T-helper 2 cell treated with Interferon-gamma antibody and Interleukin-4, amounts not matched to agents 5 μg/mL and 100 μg/mL, for 36 hours (primary cell): ENCODE data around the gene NFKBIL1.
A peak's percentile ranks its signal among the peaks of the same experiment; 100 is the strongest.

Experiments used
- DNase-seq: peaks from one replicate; pipeline ENCODE4 v3.0.0; 2021; ENCODE audit warnings: low spot score
- H3K27ac Mint-ChIP-seq: one replicate; pipeline ENCODE4 v1.8.0; 2021; ENCODE audit warnings: mild to moderate bottlenecking, mixed read lengths
- H3K27me3 Mint-ChIP-seq: one replicate; pipeline ENCODE4 v1.8.0; 2021; ENCODE audit warnings: low read depth, mixed read lengths
- H3K36me3 Mint-ChIP-seq: one replicate; pipeline ENCODE4 v1.8.0; 2021; ENCODE audit warnings: low read depth, mixed read lengths
- H3K4me1 Mint-ChIP-seq: one replicate; pipeline ENCODE4 v1.8.0; 2021; ENCODE audit warnings: low read depth, mixed read lengths
- H3K4me3 Mint-ChIP-seq: one replicate; pipeline ENCODE4 v1.8.0; 2022; ENCODE audit warnings: mild to moderate bottlenecking, moderate library complexity, mixed read lengths
- H3K9me3 Mint-ChIP-seq: one replicate; pipeline ENCODE4 v1.8.0; 2021; ENCODE audit warnings: mixed read lengths

The NFKBIL1 gene

DNA sequence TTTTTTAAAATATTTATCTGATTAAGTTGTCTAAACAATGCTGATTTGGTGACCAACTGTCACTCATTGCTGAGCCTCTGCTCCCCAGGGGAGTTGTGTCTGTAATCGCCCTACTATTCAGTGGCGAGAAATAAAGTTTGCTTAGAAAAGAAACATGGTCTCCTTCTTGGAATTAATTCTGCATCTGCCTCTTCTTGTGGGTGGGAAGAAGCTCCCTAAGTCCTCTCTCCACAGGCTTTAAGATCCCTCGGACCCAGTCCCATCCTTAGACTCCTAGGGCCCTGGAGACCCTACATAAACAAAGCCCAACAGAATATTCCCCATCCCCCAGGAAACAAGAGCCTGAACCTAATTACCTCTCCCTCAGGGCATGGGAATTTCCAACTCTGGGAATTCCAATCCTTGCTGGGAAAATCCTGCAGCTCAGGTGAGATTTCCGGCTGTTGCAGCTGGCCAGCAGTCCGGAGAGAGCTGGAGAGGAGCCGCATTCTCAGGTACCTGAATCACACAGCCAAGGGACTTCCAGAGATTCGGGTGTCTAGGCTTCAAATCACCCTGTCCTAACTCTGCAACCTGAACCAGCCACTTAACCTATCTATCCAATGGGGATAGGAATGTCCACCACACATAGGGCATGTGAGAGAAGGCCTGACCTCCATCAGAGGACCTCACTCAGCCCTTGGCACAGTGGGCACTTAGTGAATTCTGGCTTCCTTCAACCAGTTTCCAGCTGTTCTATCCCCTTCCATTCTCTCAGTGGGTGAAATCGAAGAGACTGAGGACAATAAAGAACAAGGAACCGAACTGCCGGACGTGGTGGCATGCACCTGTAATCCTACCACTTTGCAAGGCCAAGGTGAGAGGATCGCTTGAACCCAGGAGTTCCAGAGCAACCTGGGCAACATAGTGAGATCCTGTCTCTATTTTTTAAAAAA, 31.0 kb downstream of the NFKBIL1 start:
- Mint-ChIP-seq H3K36me3 (peaks cover 69% of the 10 kb centered on the region), H3K4me3 (peak overlapping the region; percentile 95)
- no peak for DNase-seq

DNA sequence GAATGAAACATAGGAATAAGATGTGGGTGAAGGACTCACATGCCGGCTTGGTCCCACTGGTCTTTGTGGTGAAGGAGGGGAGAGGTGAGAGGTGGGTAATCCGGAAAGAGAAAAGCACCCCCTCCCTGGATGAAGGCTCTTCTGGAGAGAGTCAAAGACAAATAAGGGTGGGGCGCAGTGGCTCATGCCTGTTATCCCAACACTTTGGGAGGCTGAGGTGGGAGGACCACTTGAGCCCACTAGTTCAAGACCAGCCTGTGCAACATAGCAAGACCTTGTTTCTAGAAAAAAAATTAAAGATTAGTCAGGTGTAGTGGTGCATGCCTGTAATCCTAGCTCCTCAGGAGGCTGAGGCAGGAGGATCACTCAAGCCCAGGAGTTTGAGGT, 31.7 kb downstream of the NFKBIL1 start:
- no peak for DNase-seq
- H3K27ac Mint-ChIP-seq: peak overlapping the region; percentile 91
- H3K9me3 Mint-ChIP-seq: no peaks in the 10 kb centered on the region
- peaks cover 73% of the 10 kb centered on the region for H3K4me1 Mint-ChIP-seq
- H3K36me3 Mint-ChIP-seq: peaks cover 69% of the 10 kb centered on the region
- no peaks in the 10 kb centered on the region for H3K27me3 Mint-ChIP-seq
- peak overlapping the region; percentile 95 for H3K4me3 Mint-ChIP-seq

More for the DNA sequence above, 31.0 kb downstream of the NFKBIL1 start:
- Mint-ChIP-seq H3K27me3 (peaks cover 4% of the 10 kb centered on the region), H3K9me3 (no peaks in the 10 kb centered on the region), H3K27ac (peak overlapping the region; percentile 64), H3K4me1 (peaks cover 77% of the 10 kb centered on the region)

DNA sequence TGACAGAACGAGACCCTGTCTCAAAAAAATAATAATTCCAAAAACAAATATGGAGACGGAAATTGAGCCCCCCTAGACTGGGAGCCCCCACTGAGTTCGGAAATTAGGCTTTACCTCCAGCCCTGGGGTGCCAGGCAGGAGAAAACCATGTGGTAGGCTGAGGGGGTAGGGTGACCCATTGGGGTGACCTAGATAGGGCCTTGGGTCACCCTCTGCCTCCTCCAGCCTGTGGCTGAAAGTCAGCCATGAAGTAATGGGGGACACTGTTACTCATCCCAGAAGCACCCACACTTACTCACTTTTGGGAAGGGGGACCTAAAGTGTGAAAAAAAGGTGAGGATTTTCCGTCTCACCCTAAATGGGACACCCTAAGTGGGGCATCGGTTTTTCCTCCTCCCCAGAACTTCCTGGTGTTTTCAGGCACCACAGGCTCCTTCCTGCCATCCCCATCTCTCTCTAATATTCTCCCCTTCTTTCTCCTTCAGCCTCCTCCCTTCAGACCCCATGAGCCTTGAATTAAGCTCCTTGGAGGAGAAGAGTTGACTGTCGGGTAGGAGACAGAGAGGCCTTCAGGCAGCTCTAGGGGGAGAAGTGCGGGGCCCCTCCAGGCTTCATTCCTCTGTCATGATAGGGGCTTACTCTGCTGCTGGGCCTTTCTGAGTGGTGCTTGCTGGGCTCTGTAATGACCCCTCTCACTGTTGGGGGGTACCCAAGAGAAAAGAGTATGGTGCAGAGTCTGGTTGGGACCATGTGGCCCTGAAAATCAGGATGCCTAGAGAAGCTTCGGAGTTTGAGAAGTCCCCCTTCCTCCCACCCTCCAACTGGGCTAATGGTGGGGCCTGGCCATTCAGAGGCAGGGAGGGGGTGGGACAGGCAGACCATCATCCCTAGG, 32.4 kb downstream of the NFKBIL1 start:
- Mint-ChIP-seq H3K27ac (peak overlapping the region; percentile 91), H3K4me3 (peak overlapping the region; percentile 95), H3K27me3 (no peaks in the 10 kb centered on the region), H3K4me1 (peaks cover 68% of the 10 kb centered on the region), H3K9me3 (no peaks in the 10 kb centered on the region), H3K36me3 (peaks cover 69% of the 10 kb centered on the region)
- DNase-seq: no peak

DNA sequence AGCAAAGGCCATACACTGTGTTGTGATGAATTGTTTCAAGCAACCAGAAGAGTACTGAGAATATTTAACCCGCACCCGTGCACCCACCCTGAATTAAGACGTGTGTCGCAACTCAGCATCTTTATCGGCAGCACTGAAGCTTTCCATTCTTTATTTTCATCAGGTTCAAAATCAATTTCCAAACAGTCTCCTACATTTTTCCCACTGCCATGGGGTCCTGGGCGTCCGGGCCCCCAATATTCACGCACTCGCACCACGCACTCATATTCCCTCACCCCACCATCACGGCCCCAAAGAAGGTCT, 33.0 kb downstream of the NFKBIL1 start:
- no peaks in the 10 kb centered on the region for H3K27me3 Mint-ChIP-seq

DNA sequence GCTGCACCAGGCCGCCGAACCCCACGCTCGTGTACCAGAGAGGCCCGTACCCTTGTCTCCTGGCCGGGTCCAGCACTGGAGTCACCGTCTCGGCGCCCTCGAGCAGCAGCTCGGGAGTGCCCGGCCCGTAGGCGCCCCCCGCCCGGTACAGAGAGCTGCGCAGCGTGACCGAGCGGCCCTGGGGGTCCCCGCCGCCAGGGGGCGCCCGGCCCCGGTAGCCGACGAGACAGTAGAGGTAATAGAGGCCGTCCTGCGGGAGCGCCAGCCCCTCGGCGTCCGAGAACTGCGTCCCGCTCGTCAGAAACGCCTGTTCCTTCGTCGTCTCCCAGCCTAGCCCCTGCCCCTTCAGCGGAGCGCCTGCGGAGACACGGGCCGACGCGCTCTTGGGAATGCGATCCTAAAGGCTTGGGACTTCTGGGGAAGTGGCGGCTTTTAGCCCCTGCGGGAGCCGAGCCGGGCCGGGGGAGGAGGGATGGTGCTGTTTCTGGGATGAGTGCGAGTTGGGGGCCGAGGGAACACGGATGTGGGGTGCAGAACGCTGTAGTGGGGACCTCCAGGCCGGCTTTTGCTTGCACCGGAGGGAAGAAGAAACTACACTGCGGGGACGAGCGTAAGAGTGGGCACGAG, 33.5 kb downstream of the NFKBIL1 start:
- Mint-ChIP-seq H3K4me3 (peak overlapping the region; percentile 95), H3K36me3 (peaks cover 66% of the 10 kb centered on the region), H3K27ac (peak overlapping the region; percentile 91), H3K27me3 (no peaks in the 10 kb centered on the region), H3K9me3 (no peaks in the 10 kb centered on the region), H3K4me1 (peaks cover 63% of the 10 kb centered on the region)
- DNase-seq: peak; percentile 87

More for the DNA sequence above, 33.0 kb downstream of the NFKBIL1 start:
- peak overlapping the region; percentile 95 for H3K4me3 Mint-ChIP-seq
- DNase-seq: no peak
- H3K4me1 Mint-ChIP-seq: peaks cover 63% of the 10 kb centered on the region
- peak overlapping the region; percentile 91 for H3K27ac Mint-ChIP-seq
- no peaks in the 10 kb centered on the region for H3K9me3 Mint-ChIP-seq
- H3K36me3 Mint-ChIP-seq: peaks cover 68% of the 10 kb centered on the region

DNA sequence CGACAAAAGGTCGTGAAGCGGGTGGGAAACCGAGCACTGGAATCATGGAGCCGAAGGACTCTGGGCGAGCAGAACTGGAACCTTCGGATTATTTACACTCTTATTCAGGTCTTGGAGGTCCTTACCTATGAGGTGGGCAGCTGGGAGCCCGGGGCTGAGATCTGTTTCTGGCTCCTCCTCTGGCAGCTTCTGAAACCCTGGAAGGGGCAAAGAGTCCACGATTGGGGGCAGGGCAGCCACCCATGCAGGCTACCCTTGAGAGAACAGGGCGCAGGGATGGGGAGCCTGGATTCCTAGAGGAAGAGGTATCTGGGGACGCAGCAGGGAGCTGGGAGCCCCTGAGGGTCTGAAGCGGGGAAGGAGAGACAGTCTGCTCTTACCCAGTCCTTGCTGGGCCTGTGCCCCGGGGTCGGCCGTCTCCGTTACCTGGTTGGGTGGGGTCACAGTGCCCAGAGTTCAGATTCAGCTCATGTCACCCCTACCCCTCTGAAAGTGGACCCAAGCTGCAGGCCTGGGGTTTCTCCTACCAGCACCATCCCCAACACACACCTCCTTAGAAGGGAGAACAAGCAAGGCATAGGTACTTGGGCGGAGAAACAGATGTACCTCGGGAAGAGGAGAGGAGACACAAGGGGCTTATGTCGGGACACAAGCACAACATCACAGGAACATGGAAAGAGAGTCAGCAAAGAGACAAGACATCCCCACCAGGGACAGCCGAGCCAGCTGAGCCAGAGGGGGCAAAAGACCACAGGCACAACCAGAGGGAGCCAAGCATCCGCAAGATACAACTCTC, 34.2 kb downstream of the NFKBIL1 start:
- peak overlapping the region; percentile 95 for H3K4me3 Mint-ChIP-seq
- H3K36me3 Mint-ChIP-seq: peaks cover 59% of the 10 kb centered on the region
- H3K27me3 Mint-ChIP-seq: no peaks in the 10 kb centered on the region
- H3K27ac Mint-ChIP-seq: peak overlapping the region; percentile 91
- peaks cover 62% of the 10 kb centered on the region for H3K4me1 Mint-ChIP-seq
- DNase-seq: no peak
- no peaks in the 10 kb centered on the region for H3K9me3 Mint-ChIP-seq

DNA sequence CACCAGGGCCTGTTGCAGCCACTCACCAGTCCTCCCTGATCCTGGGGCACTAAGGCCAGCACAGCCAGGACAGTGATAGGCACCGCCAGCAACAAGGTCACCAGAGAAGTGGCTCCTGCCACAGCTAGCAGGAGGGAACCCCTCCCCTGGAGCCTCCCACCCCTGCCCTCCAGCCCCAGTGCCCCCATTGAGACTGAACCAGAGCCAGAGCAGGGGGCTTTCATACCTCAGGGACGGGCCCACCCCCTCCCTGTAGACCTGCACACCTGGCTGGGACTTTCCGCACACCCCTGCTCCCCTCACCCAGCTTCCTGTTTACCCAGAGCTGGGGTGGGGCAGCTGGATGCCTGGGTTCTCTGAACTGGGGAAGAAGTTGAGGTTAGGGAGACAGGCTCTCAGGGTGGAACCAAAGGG, 34.8 kb downstream of the NFKBIL1 start, which contains the start of gene LTB:
Gene LTB, minus strand, starts transcription at position 195 of the 414 bp plus-strand sequence. Its CDS starts 7 bp downstream, at position 188.
- Mint-ChIP-seq H3K27me3 (no peaks in the 10 kb centered on the region), H3K4me1 (peaks cover 62% of the 10 kb centered on the region), H3K9me3 (no peaks in the 10 kb centered on the region), H3K4me3 (peak within 1 kb of the TSS; percentile 95), H3K36me3 (peaks cover 54% of the 10 kb centered on the region), H3K27ac (peak within 1 kb of the TSS; percentile 91)
- no peak for DNase-seq

DNA sequence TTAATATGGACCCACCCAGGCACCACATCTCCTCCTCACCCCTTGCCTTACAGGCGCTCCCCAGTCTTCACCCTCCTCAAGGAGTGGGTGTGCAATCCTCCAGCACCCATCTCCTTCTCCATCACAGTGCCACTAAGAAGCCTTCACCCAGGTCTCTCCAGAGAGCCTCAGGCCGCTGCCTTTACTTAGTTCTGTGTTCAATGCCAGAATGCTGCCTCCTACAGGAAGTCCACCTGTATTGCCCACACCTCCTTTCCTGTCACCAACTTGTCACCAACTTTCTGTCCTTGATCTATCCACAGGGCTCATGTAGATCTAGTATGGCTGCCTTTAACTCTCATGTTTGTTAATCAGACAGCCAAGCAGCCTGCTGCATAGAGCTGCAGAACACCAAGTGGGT, 38.1 kb downstream of the NFKBIL1 start:
- peaks cover 37% of the 10 kb centered on the region for H3K36me3 Mint-ChIP-seq
- H3K4me1 Mint-ChIP-seq: peaks cover 50% of the 10 kb centered on the region
- H3K27me3 Mint-ChIP-seq: no peaks in the 10 kb centered on the region
- H3K4me3 Mint-ChIP-seq: peak overlapping the region; percentile 78
- H3K9me3 Mint-ChIP-seq: no peaks in the 10 kb centered on the region
- H3K27ac Mint-ChIP-seq: peak overlapping the region; percentile 95
- no peak for DNase-seq

DNA sequence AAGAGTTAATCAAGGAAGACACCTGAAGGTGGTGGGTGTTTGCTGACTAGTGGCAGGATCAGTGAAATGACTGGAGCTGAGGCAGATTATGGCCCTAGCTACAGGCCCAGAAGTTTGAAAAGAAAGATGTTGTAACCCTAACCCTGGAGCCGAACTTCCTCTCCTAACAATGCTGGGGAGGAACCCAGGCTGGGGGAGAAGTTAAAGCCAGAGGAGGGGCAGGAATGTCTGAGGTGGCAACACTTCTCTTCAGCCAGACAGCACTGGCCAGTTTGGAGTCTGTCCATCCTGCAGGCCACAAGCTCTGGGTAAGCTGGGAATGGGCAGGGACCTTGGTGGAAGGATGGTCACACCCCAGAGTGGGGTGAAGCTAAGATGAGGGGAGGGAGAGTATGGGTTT, 38.6 kb downstream of the NFKBIL1 start, which contains the start of gene LST1:
Gene LST1, plus strand, starts transcription at position 270 of the 400 bp plus-strand sequence. CDS start 1,023 bp downstream, outside the sequence.
- peaks cover 50% of the 10 kb centered on the region for H3K4me1 Mint-ChIP-seq

DNA sequence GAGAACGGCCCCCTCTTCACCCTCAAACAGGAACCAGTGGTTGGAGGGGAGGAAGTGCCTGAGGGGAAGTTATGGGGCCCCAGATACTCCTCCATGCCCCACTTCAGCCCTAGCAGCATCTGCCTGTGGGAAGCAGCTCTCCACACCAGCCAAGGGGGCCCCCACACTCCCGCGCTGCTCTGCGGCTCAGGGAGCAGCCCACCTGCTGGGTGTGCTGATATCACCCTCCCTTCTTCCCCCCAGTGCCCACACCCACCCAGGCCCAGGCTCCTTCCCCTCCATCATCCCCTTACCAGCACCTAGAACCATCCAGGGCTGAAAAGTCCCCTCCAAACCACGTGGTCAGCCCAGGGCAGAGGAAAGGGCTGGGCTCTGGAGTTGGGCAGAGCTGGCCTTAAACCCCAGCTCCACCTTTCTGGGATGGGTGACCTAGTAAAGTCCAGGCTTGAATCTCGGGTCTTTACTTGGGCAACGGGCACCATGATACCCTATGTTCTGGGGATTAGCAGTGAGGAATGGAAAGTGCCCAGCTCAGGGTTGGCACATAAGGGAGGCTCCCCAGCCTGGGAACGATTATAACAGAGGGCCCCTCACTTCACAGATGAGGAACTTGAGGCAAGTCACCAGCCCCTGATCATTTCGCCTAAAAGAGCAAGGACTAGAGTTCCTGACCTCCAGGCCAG, 39.3 kb downstream of the NFKBIL1 start:
- no peak for DNase-seq
- Mint-ChIP-seq H3K9me3 (no peaks in the 10 kb centered on the region), H3K27me3 (no peaks in the 10 kb centered on the region), H3K4me3 (peak overlapping the region; percentile 78), H3K4me1 (peaks cover 49% of the 10 kb centered on the region), H3K36me3 (peaks cover 26% of the 10 kb centered on the region), H3K27ac (peak overlapping the region; percentile 95)

More for the DNA sequence above, 38.6 kb downstream of the NFKBIL1 start, which contains the start of gene LST1:
- Mint-ChIP-seq H3K4me3 (peak within 1 kb of the TSS; percentile 78), H3K36me3 (peaks cover 34% of the 10 kb centered on the region), H3K9me3 (no peaks in the 10 kb centered on the region), H3K27ac (peak within 1 kb of the TSS; percentile 95), H3K27me3 (no peaks in the 10 kb centered on the region)
- DNase-seq: no peak

DNA sequence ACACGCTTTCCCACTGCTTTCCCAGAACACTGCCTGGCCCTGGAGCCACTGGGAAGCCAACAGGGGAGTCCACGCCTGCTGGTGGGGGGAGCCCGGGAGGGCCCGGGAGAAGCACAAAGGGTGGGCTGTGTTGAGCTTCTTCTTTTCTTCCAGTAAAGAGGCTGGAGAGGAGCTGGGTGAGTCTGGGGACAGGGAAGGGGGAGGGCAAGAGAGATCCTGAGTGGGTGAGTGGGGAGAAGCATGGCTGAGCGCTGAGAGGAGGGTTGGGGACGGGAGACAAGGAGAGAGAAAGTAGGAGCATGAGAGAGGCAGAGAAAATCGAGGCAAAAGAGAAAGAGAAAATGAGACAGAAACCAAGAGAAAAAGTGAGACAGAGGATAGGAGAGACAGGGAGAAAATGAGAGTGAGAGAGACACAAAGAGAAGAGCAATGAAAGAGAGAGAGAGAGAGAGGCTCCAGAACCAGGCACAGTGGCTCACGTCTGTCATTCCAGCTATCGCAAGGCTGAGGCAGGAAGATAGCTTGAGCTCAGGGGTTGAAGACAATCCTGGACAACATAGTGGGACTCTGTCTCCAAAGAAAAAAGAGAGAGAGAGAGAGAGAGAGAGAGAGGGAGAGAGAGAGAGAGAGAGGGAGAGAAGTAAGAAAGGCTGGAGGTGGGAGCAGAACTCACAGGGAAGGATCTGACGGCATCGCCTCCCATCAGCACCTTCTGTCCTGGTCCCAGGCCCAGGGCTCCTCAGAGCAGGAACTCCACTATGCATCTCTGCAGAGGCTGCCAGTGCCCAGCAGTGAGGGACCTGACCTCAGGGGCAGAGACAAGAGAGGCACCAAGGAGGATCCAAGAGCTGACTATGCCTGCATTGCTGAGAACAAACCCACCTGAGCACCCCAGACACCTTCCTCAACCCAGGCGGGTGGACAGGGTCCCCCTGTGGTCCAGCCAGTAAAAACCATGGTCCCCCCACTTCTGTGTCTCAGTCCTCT, 40.7 kb downstream of the NFKBIL1 start:
- H3K4me1 Mint-ChIP-seq: peaks cover 47% of the 10 kb centered on the region
- H3K27ac Mint-ChIP-seq: peak overlapping the region; percentile 86
- DNase-seq: no peak
- H3K36me3 Mint-ChIP-seq: peaks cover 18% of the 10 kb centered on the region
- no peaks in the 10 kb centered on the region for H3K9me3 Mint-ChIP-seq
- H3K4me3 Mint-ChIP-seq: peak overlapping the region; percentile 78
- no peaks in the 10 kb centered on the region for H3K27me3 Mint-ChIP-seq
